HG03095 (cell line): ENCODE measurements around the gene GDF10.

ENCODE experiments used
- ATAC-seq: cut with Tn5 transposase; IDR thresholded peaks from one replicate; pipeline ENCODE4 v1.9.1; 2021; ENCODE audit warnings: moderate library complexity; ENCODE audit not compliant: unreplicated experiment

GDF10 gene

GRCh38 chr10:47291682-47292081 is 8.3 kb upstream of the GDF10 start:
- no peak for ATAC-seq

- no peak for ATAC-seq
Measured at GRCh38 chr10:47294057-47294456, 5.9 kb upstream of the GDF10 start.

- no peak for ATAC-seq
Measured at GRCh38 chr10:47294501-47294900, 5.5 kb upstream of the GDF10 start.

GRCh38 chr10:47295411-47295810 is 4.6 kb upstream of the GDF10 start:
- ATAC-seq = no peak

GRCh38 chr10:47296156-47296894 is 3.7 kb upstream of the GDF10 start:
- no peak for ATAC-seq

GRCh38 chr10:47296941-47297340 is 3.1 kb upstream of the GDF10 start:
- ATAC-seq = no peak

GRCh38 chr10:47297866-47298540 is 2.0 kb upstream of the GDF10 start:
- no peak for ATAC-seq

- no peak for ATAC-seq
Measured at GRCh38 chr10:47298715-47299114, 1.3 kb upstream of the GDF10 start.

GRCh38 chr10:47300429-47300931 is 483 bp downstream of the GDF10 start:
- no peak for ATAC-seq

GRCh38 chr10:47301833-47302232 is 1.8 kb downstream of the GDF10 start:
- ATAC-seq = no peak

- ATAC-seq = no peak
Measured at GRCh38 chr10:47303105-47303504, 3.1 kb downstream of the GDF10 start.

- ATAC-seq = no peak
Measured at GRCh38 chr10:47303866-47304265, 3.9 kb downstream of the GDF10 start.

- ATAC-seq = no peak
Measured at GRCh38 chr10:47305566-47305965, 5.6 kb downstream of the GDF10 start.

- ATAC-seq = no peak
Measured at GRCh38 chr10:47306387-47307210, 6.6 kb downstream of the GDF10 start.

- no peak for ATAC-seq
Measured at GRCh38 chr10:47307381-47307780, 7.4 kb downstream of the GDF10 start.

GRCh38 chr10:47308775-47309174 is 8.8 kb downstream of the GDF10 start:
- ATAC-seq = no peak

- ATAC-seq = no peak
Measured at GRCh38 chr10:47309408-47310089, 9.6 kb downstream of the GDF10 start.

GRCh38 chr10:47310090-47310505 is 10.1 kb downstream of the GDF10 start:
- no peak for ATAC-seq

- ATAC-seq = no peak
Measured at GRCh38 chr10:47311193-47311931, 11.4 kb downstream of the GDF10 start.

GRCh38 chr10:47311932-47312662 is 12.1 kb downstream of the GDF10 start:
- peak; percentile 68 for ATAC-seq
